Gastrocnemius medialis (tissue), 4 donors: ENCODE results near the gene TAF5L.

Experiments
- CTCF ChIP-seq, 5 experiments: fragments of 450-650 bp in 3 of 5; fragments of 200-600 bp in 2 of 5; sonication (generic) in 2 of 5; IDR thresholded peaks in 4 of 5; conservative IDR thresholded peaks in 1 of 5; 1 replicate in 4 of 5; 2 replicates in 1 of 5; pipeline ENCODE4 v1.5.1; 2016 to 2019; ENCODE audit warnings: antibody characterized with exemption in 5 of 5, mild to moderate bottlenecking in 3 of 5, moderate library complexity in 3 of 5
- POLR2A ChIP-seq, 2 donors: fragments of 450-650 bp; IDR thresholded peaks; one replicate each; pipeline ENCODE4 v1.6.1; 2017; ENCODE audit warnings: antibody characterized with exemption in 2 of 2, mild to moderate bottlenecking in 2 of 2, moderate library complexity in 2 of 2

- no peak for TF ChIP-seq CTCF (IDR thresholded peaks at IDR 0.05 in 4 of 5, conservative IDR thresholded peaks at IDR 0.05 in 1 of 5)
- TF ChIP-seq POLR2A (IDR thresholded peaks at IDR 0.05): no peak
Measured at GRCh38 chr1:229645324-229645993, 19.5 kb upstream of the TAF5L start.
